HG03108 (cell line): Measurements from ENCODE around the gene ARHGAP24.
"Not testable (repeated sequence)": the region's sequence is repeated elsewhere in the genome, so short reads cannot be mapped to it uniquely, and the experiment has no call there.

Experiments
- ATAC-seq: cut with Tn5 transposase; IDR thresholded peaks from one replicate; pipeline ENCODE4 v1.9.1; 2021; ENCODE audit warnings: moderate library complexity; ENCODE audit not compliant: unreplicated experiment

Gene ARHGAP24

GRCh38 chr4:85798012-85798770 is 323.2 kb downstream of the ARHGAP24 start:
- no peak for ATAC-seq

- ATAC-seq = no peak
Measured at GRCh38 chr4:85803856-85804255, 328.9 kb downstream of the ARHGAP24 start.

GRCh38 chr4:85805891-85806290 is 330.9 kb downstream of the ARHGAP24 start:
- ATAC-seq = no peak

GRCh38 chr4:85806334-85806733 is 331.4 kb downstream of the ARHGAP24 start:
- no peak for ATAC-seq

GRCh38 chr4:85807247-85807950 is 332.4 kb downstream of the ARHGAP24 start:
- ATAC-seq = no peak

GRCh38 chr4:85808104-85808503 is 333.2 kb downstream of the ARHGAP24 start:
- ATAC-seq = no peak

GRCh38 chr4:85808864-85809263 is 333.9 kb downstream of the ARHGAP24 start:
- no peak for ATAC-seq

GRCh38 chr4:85812776-85813175 is 337.8 kb downstream of the ARHGAP24 start:
- ATAC-seq = no peak

- ATAC-seq = no peak
Measured at GRCh38 chr4:85815796-85816459, 341.0 kb downstream of the ARHGAP24 start.

GRCh38 chr4:85818700-85819099 is 343.8 kb downstream of the ARHGAP24 start:
- no peak for ATAC-seq

GRCh38 chr4:85820101-85820500 is 345.2 kb downstream of the ARHGAP24 start:
- ATAC-seq = not testable (repeated sequence)

- ATAC-seq = no peak
Measured at GRCh38 chr4:85821688-85822455, 346.9 kb downstream of the ARHGAP24 start.

- no peak for ATAC-seq
Measured at GRCh38 chr4:85823295-85823694, 348.3 kb downstream of the ARHGAP24 start.

GRCh38 chr4:85824166-85824945 is 349.4 kb downstream of the ARHGAP24 start:
- ATAC-seq = no peak

GRCh38 chr4:85826060-85826678 is 351.2 kb downstream of the ARHGAP24 start:
- no peak for ATAC-seq

- no peak for ATAC-seq
Measured at GRCh38 chr4:85828027-85828890, 353.3 kb downstream of the ARHGAP24 start.

- no peak for ATAC-seq
Measured at GRCh38 chr4:85829276-85830051, 354.5 kb downstream of the ARHGAP24 start.

- ATAC-seq = no peak
Measured at GRCh38 chr4:85831647-85832046, 356.7 kb downstream of the ARHGAP24 start.
